MCF 10A (cell line): ENCODE data around the gene CDCP2. TPM values are rescaled to one million over a fixed set of nuclear protein-coding genes. Genes with fewer than 3 reads are reported as not detected.

Experiments
- BruUV-seq: library from RNA; stranded (reverse); fragments of 400-500 nt; replicated peaks from 2 replicates; lab custom pipeline; 2021; lab: Mats Ljungman, UMichigan
- CTCF ChIA-PET: fragments of 300-600 bp; sonication (Branson Sonifier 250); formaldehyde crosslinking; extraction: SDS; loops from one replicate; lab custom pipeline; 2021; ENCODE audit warnings: antibody characterized with exemption, inconsistent platforms; lab: Yijun Ruan, JAX
- POLR2A ChIA-PET: fragments of 300-600, 350-650 bp; sonication (Branson Sonifier 250); formaldehyde crosslinking; extraction: SDS; loops from one replicate; lab custom pipeline; 2020; ENCODE audit warnings: antibody characterized with exemption, inconsistent platforms; lab: Yijun Ruan, JAX
- DNase-seq: peaks from one replicate; pipeline ENCODE4 v3.0.0-alpha.2; 2018; ENCODE audit not compliant: unreplicated experiment
- H3K27ac Mint-ChIP-seq: one replicate; pipeline ENCODE4 v1.8.0; 2022; ENCODE audit warnings: mild to moderate bottlenecking, low read depth, mixed read lengths; ENCODE audit not compliant: unreplicated experiment
- H3K27me3 Mint-ChIP-seq: one replicate; pipeline ENCODE4 v1.8.0; 2022; ENCODE audit warnings: mixed read lengths; ENCODE audit not compliant: insufficient read depth, unreplicated experiment
- H3K36me3 Mint-ChIP-seq: one replicate; pipeline ENCODE4 v1.8.0; 2022; ENCODE audit warnings: mild to moderate bottlenecking, moderate library complexity, mixed read lengths; ENCODE audit not compliant: insufficient read depth, unreplicated experiment
- H3K4me1 Mint-ChIP-seq: one replicate; pipeline ENCODE4 v1.8.0; 2022; ENCODE audit warnings: mixed read lengths; ENCODE audit not compliant: insufficient read depth, unreplicated experiment
- H3K4me3 Mint-ChIP-seq: one replicate; pipeline ENCODE4 v1.8.0; 2022; ENCODE audit warnings: mild to moderate bottlenecking, moderate library complexity, mixed read lengths; ENCODE audit not compliant: unreplicated experiment
- H3K9me3 Mint-ChIP-seq: one replicate; pipeline ENCODE4 v1.8.0; 2022; ENCODE audit warnings: mixed read lengths; ENCODE audit not compliant: unreplicated experiment
- intact Hi-C: fragments of 100-400 bp; cut with micrococcal nuclease; formaldehyde crosslinking; loops from 2 replicates; pipeline ENCODE4 v1.14.1; 2022
- total RNA-seq: library from RNA; stranded (reverse); gene quantifications from 2 replicates; pipeline ENCODE4 v1.2.3, GENCODE V29; 2022
- TF ChIP-seq, protein P1 (sequence below): fragments of 200-600 bp; IDR thresholded peaks from one replicate; pipeline ENCODE4 v1.8.0; 2022; ENCODE audit warnings: antibody characterized with exemption, mild to moderate bottlenecking; ENCODE audit not compliant: unreplicated experiment

Gene CDCP2
- total RNA-seq, 1 experiment from 2014 or later, result not detected

DNA sequence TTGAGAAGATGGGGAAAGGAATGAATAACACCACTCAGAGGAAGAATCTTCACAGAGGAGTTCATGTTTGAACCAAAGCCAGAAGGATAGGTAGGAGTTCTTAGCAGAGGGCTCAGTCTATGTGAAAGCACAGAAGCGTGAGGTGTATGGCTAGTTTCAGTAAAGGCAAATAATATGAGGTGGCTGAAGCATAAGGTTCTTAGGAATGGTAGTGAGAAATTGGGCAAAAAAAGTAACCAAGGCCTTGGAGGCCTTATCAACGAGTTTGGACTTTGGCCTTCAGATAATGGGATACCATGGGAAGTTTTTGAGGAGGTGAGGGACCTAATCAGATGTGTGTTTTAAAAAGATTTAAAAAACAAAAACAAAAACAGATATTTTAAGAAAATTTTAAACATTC lies 52.3 kb downstream of the CDCP2 start:
- intact Hi-C loops, result no loop called here
- POLR2A ChIA-PET, result no interaction called here
- CTCF ChIA-PET, result interaction anchor here (4.1 kb wide), 1 partner anchor 19 kb away, joined by 20 read pairs; no protein-coding TSS in a partner anchor
- Mint-ChIP-seq H3K4me3 (no peak overlapping the region), H3K27ac (no peak overlapping the region), H3K4me1 (no peaks in the 10 kb centered on the region), H3K36me3 (peaks cover 21% of the 10 kb centered on the region), H3K27me3 (no peaks in the 10 kb centered on the region), H3K9me3 (no peaks in the 10 kb centered on the region)
- TF ChIP-seq, protein P1, sequence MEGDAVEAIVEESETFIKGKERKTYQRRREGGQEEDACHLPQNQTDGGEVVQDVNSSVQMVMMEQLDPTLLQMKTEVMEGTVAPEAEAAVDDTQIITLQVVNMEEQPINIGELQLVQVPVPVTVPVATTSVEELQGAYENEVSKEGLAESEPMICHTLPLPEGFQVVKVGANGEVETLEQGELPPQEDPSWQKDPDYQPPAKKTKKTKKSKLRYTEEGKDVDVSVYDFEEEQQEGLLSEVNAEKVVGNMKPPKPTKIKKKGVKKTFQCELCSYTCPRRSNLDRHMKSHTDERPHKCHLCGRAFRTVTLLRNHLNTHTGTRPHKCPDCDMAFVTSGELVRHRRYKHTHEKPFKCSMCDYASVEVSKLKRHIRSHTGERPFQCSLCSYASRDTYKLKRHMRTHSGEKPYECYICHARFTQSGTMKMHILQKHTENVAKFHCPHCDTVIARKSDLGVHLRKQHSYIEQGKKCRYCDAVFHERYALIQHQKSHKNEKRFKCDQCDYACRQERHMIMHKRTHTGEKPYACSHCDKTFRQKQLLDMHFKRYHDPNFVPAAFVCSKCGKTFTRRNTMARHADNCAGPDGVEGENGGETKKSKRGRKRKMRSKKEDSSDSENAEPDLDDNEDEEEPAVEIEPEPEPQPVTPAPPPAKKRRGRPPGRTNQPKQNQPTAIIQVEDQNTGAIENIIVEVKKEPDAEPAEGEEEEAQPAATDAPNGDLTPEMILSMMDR, result no peak
- BruUV-seq, result no TSS peak
- DNase-seq, result no peak

DNA sequence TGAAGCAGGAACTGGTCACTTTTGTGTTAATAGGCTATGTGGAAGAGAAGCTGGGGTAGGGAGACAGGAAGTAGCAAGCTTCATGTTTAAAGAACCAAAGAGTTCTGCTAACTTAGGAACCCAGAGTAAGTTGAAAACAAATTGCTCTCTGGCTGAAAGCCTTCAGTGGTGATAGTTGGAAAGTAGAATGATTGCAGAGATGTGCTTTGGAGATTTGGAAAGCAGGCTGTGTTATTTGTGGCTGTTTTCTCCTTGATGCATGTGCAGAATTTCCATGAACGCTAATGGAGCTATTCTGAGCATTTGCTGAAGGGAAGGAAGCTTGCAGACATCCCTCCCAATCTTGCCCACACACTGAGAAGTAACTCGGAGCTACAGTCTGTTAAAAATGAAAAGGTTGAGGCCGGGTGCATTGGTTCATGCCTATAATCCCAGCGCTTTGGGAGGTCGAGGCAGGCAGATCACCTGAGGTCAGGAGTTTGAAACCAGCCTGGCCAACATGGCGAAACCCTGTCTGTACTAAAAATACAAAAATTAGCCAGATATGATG lies 53.7 kb downstream of the CDCP2 start:
- Mint-ChIP-seq H3K4me3 (no peak overlapping the region), H3K4me1 (no peaks in the 10 kb centered on the region), H3K27me3 (no peaks in the 10 kb centered on the region), H3K9me3 (no peaks in the 10 kb centered on the region), H3K27ac (no peak overlapping the region), H3K36me3 (peaks cover 20% of the 10 kb centered on the region)
- POLR2A ChIA-PET, result interaction anchor here (1.0 kb wide), 1 partner anchor 9 kb away, joined by 3 read pairs; no protein-coding TSS in a partner anchor
- no peak for DNase-seq
- BruUV-seq, result no TSS peak
- CTCF ChIA-PET, result interaction anchor here (0.7 to 4.1 kb wide), 3 partner anchors 18 to 730 kb away, joined by 3 to 20 read pairs (median 3); no protein-coding TSS in a partner anchor
- TF ChIP-seq, protein P1, result no peak
- intact Hi-C loops, result no loop called here

DNA sequence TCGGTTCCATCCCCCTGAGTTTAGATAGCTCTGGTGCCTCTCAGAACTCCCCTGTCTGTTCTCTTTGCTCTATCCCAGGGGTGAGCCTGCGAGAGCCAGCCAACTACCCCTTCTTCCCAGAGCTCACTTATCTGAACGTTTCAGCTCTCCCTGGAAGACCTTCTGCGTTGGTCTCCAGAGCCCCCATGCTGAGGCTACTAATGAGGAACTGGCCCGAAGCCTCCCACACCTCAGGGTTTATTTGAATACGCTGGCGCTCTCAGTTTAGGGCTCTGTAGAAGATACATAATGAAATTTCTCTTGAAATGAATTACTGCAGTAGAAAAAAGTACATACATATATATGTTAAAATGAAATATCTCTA lies 55.9 kb downstream of the CDCP2 start:
- H3K4me1 Mint-ChIP-seq, result no peaks in the 10 kb centered on the region
- H3K4me3 Mint-ChIP-seq, result no peak overlapping the region
- H3K27ac Mint-ChIP-seq, result no peak overlapping the region
- H3K36me3 Mint-ChIP-seq, result peaks cover 17% of the 10 kb centered on the region
- DNase-seq, result no peak
- TF ChIP-seq, protein P1, result no peak
- CTCF ChIA-PET, result interaction anchor here (1.3 to 4.1 kb wide), 2 partner anchors 16 to 392 kb away, joined by 4 to 20 read pairs; no protein-coding TSS in a partner anchor
- no peaks in the 10 kb centered on the region for H3K9me3 Mint-ChIP-seq
- H3K27me3 Mint-ChIP-seq, result no peaks in the 10 kb centered on the region
- intact Hi-C loops, result no loop called here
- POLR2A ChIA-PET, result interaction anchor here (0.6 kb wide), 1 partner anchor 849 kb away, joined by 4 read pairs; no protein-coding TSS in a partner anchor
- no TSS peak for BruUV-seq

DNA sequence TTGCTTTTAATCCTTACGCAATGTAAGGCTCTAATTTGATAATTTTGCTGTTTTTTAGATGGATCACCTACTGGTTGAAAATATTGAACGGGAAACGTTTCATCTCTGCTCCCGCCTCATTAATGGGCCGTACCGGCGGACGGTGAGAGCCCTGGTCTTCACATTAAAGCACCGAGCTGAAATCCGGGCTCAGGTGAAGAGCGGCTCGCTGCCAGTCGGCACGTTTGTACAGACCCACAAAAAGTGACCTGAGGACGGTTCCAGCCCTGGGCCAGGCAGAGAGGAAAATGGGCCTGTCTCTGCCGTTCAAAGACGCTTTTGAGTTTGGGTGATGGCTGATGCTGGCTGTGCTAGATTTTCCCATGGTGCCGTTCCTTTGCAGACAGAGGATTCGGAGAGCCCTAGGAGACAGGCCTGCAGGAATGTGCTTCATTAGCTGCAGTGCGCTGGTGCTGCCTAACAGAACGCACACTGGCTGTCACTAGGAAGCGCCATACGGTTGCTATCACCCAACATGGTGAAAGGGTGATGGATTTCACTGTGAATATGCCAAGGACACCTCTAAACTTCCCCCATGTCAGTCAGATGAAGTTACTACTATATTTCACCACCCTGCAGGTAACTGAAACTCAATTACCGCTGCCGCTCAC lies 56.4 kb downstream of the CDCP2 start:
- no TSS peak for BruUV-seq
- TF ChIP-seq, protein P1, result no peak
- intact Hi-C loops, result no loop called here
- no peak for DNase-seq
- Mint-ChIP-seq H3K4me1 (no peaks in the 10 kb centered on the region), H3K36me3 (peaks cover 17% of the 10 kb centered on the region), H3K27me3 (no peaks in the 10 kb centered on the region), H3K4me3 (no peak overlapping the region), H3K9me3 (no peaks in the 10 kb centered on the region), H3K27ac (no peak overlapping the region)
- POLR2A ChIA-PET, result interaction anchor here (0.6 kb wide), 1 partner anchor 849 kb away, joined by 4 read pairs; no protein-coding TSS in a partner anchor
- CTCF ChIA-PET, result interaction anchor here (1.3 to 4.1 kb wide), 2 partner anchors 15 to 393 kb away, joined by 4 to 20 read pairs; no protein-coding TSS in a partner anchor
